ENCODE data around the gene TSHZ2. TPM values are rescaled to one million over a fixed set of nuclear protein-coding genes. Genes with fewer than 3 reads are reported as not detected.

TSHZ2 gene
- total and polyA plus RNA-seq, 7 donors = 1.2 to 32.7 (median 14.0) TPM

DNA sequence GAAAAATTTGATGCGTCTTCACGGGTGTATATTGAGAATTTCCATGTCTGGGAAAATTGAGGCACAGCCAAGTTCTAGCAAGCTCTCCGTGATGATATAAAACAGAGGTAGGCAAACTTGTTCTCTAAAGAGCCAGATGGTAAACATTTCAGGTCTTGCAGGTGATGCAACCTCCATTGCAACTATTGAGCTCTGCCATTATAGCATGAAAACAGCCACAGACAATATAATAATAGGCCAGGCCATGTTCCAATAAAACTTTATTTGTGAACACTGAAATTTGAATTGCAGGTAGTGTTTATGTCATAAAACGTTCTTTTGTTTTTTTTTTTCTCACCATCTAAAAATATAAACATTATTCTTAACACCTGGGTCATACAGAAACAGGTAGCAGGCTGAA lies 453.3 kb downstream of the TSHZ2 start:
- DNase-seq = no peak
- no peak overlapping the region for H3K27ac ChIP-seq
- H3K4me1 ChIP-seq = no peaks in the 10 kb centered on the region
- H3K4me3 ChIP-seq = no peak overlapping the region
- H3K36me3 ChIP-seq = no peaks in the 10 kb centered on the region
- no peak for TF ChIP-seq POLR2A (IDR thresholded peaks at IDR 0.05)
- no peak for TF ChIP-seq POLR2AphosphoS5 (IDR thresholded peaks at IDR 0.05)
- TF ChIP-seq EP300 (IDR thresholded peaks at IDR 0.05) = no peak
- TF ChIP-seq, protein P1, sequence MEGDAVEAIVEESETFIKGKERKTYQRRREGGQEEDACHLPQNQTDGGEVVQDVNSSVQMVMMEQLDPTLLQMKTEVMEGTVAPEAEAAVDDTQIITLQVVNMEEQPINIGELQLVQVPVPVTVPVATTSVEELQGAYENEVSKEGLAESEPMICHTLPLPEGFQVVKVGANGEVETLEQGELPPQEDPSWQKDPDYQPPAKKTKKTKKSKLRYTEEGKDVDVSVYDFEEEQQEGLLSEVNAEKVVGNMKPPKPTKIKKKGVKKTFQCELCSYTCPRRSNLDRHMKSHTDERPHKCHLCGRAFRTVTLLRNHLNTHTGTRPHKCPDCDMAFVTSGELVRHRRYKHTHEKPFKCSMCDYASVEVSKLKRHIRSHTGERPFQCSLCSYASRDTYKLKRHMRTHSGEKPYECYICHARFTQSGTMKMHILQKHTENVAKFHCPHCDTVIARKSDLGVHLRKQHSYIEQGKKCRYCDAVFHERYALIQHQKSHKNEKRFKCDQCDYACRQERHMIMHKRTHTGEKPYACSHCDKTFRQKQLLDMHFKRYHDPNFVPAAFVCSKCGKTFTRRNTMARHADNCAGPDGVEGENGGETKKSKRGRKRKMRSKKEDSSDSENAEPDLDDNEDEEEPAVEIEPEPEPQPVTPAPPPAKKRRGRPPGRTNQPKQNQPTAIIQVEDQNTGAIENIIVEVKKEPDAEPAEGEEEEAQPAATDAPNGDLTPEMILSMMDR (IDR thresholded peaks at IDR 0.05) = no peak
- no peaks in the 10 kb centered on the region for H3K27me3 ChIP-seq
- no peaks in the 10 kb centered on the region for H3K9me3 ChIP-seq
- 63 to 83% methylated on average over 4 of the region's 4 CpGs for WGBS, 2 donors
- intact Hi-C loops (cut with DNase I) = no loop called here

DNA sequence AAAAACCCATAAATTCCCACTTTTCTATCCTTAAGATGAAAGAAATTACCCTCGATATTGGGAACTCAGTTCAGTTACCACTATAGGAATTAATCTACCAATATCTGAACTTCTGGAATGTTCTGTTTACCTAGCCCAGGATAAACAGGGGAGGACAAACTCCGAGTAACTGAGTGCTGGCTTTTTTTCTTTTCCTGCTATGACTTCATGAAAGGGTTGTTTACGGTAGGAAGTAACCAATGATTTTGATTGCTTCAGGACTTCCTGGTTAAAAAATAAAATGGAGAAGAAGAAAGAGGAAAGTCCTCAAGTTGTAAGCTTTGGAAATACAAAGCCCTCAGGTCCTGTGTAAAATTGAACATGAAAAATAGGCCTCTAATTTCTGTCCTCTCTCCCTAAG lies 453.8 kb downstream of the TSHZ2 start:
- WGBS, 2 donors = 53 to 57% methylated on average over 3 of the region's 3 CpGs
- TF ChIP-seq POLR2AphosphoS5 (IDR thresholded peaks at IDR 0.05) (no peak), EP300 (IDR thresholded peaks at IDR 0.05) (no peak), POLR2A (IDR thresholded peaks at IDR 0.05) (no peak)
- TF ChIP-seq, protein P1 (IDR thresholded peaks at IDR 0.05) = no peak
- Histone ChIP-seq H3K9me3 (no peaks in the 10 kb centered on the region), H3K4me3 (no peak overlapping the region), H3K27me3 (no peaks in the 10 kb centered on the region), H3K36me3 (no peaks in the 10 kb centered on the region), H3K27ac (no peak overlapping the region), H3K4me1 (no peaks in the 10 kb centered on the region)
- intact Hi-C loops (cut with DNase I) = no loop called here
- no peak for DNase-seq

DNA sequence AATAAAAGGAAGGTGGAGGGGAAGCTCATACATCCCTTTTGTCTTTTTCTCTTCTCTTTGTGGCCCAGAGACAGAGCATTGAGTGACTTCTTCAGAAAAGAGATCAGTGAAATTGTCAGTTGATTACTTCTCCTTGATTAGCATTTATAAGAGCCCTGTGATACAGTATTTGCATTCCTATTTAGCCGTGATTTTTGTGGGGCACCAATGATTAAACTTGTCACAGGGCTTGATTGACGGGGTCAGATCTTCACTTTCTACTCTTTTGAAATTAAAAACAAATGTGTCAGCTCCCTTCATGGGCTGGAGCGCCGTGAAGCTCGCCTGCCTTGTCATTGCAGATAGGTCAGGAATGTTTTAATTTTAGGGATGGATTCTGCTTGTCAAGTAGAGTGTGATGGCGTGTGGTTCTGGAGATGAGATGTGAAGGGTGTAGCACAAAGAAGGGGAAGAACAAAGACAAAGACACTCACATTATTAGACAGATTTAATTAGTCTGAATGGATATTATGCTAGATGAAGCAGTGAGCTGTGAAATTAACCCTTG lies 454.7 kb downstream of the TSHZ2 start:
- Histone ChIP-seq H3K4me1 (no peaks in the 10 kb centered on the region), H3K27me3 (no peaks in the 10 kb centered on the region), H3K9me3 (no peaks in the 10 kb centered on the region), H3K27ac (no peak overlapping the region), H3K36me3 (no peaks in the 10 kb centered on the region), H3K4me3 (no peak overlapping the region)
- intact Hi-C loops (cut with DNase I) = no loop called here
- TF ChIP-seq POLR2A (IDR thresholded peaks at IDR 0.05) = no peak
- no peak for TF ChIP-seq POLR2AphosphoS5 (IDR thresholded peaks at IDR 0.05)
- TF ChIP-seq, protein P1 (IDR thresholded peaks at IDR 0.05) = no peak
- TF ChIP-seq EP300 (IDR thresholded peaks at IDR 0.05) = no peak
- 91 to 93% methylated on average over 6 of the region's 6 CpGs for WGBS, 2 donors
- DNase-seq = no peak

DNA sequence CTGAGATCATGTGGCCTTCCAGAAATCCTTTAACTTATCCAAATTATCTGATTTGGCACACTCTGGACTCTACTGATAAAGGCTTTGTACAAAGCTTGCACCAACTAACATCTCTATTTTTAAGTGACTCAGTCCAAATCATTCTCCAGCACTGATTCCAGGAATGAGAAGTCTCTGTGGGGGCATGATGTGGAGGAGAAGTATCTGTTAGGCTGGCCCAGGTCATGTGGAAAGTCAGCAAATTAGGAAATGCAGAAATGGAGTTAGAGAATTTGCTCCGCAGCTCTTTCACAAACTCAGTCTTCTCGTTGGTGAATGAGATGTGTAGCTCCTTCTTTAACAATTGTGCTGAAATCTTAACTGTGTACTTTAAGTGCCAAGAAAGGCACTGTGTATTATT lies 455.8 kb downstream of the TSHZ2 start:
- H3K27ac ChIP-seq = no peak overlapping the region
- H3K27me3 ChIP-seq = no peaks in the 10 kb centered on the region
- intact Hi-C loops (cut with DNase I) = no loop called here
- H3K36me3 ChIP-seq = no peaks in the 10 kb centered on the region
- H3K4me3 ChIP-seq = no peak overlapping the region
- no peak for TF ChIP-seq POLR2AphosphoS5 (IDR thresholded peaks at IDR 0.05)
- TF ChIP-seq POLR2A (IDR thresholded peaks at IDR 0.05) = no peak
- TF ChIP-seq EP300 (IDR thresholded peaks at IDR 0.05) = no peak
- TF ChIP-seq, protein P1 (IDR thresholded peaks at IDR 0.05) = no peak
- no peak for DNase-seq
- no peaks in the 10 kb centered on the region for H3K4me1 ChIP-seq
- WGBS, 2 donors = 90 to 94% methylated on average over 2 of the region's 2 CpGs
- no peaks in the 10 kb centered on the region for H3K9me3 ChIP-seq

DNA sequence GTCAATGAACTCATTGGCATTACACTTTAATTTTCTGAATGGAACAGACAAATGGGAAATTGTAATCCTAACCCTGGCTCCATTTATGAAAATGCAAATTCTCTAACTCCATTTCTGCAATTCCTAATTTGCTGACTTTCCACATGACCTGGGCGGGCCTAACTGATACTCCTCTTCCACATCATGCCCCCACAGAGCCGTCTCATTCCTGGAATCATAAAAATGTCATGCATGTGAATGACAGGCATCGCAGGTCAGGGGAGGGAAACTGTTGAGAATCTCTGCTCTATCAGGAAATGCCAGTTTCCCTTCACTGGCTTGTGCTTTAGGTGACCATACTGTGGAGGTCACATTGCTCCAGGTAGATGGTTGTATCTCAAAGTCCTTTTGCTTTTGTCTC lies 456.4 kb downstream of the TSHZ2 start:
- no peaks in the 10 kb centered on the region for H3K4me1 ChIP-seq
- H3K9me3 ChIP-seq = no peaks in the 10 kb centered on the region
- H3K27me3 ChIP-seq = no peaks in the 10 kb centered on the region
- intact Hi-C loops (cut with DNase I) = no loop called here
- H3K4me3 ChIP-seq = no peak overlapping the region
- TF ChIP-seq POLR2AphosphoS5 (IDR thresholded peaks at IDR 0.05) = no peak
- TF ChIP-seq, protein P1 (IDR thresholded peaks at IDR 0.05) = no peak
- no peak for TF ChIP-seq EP300 (IDR thresholded peaks at IDR 0.05)
- TF ChIP-seq POLR2A (IDR thresholded peaks at IDR 0.05) = no peak
- 60 to 66% methylated on average over 3 of the region's 3 CpGs for WGBS, 2 donors
- H3K36me3 ChIP-seq = no peaks in the 10 kb centered on the region
- no peak for DNase-seq
- no peak overlapping the region for H3K27ac ChIP-seq
